Measurements from ENCODE around the gene PCDHGA1.
A peak's percentile ranks its signal among the peaks of the same experiment; 100 is the strongest.

GRCh38 chr5:141338538-141339306, 8.4 kb downstream of the PCDHGA1 start, which contains the start of gene PCDHGA2:
- peak; percentile 73 for TF ChIP-seq CTCF (IDR thresholded peaks at IDR 0.05)
- no peak for TF ChIP-seq ZFX (IDR thresholded peaks at IDR 0.05; ENCODE audit: borderline replicate concordance)

All from 22Rv1 (cell line).